ENCODE data around the gene MCUB.
"Not testable (repeated sequence)": the region's sequence is repeated elsewhere in the genome, so short reads cannot be mapped to it uniquely, and the experiment has no call there.

Gene MCUB

GRCh38 chr4:109665783-109666485, 105.9 kb downstream of the MCUB start:
- no peaks in the 10 kb centered on the region for H3K9me3 ChIP-seq (ENCODE audit: control insufficient read depth, insufficient read depth, low read length)
- no peak overlapping the region for H3K9ac ChIP-seq (ENCODE audit: low read depth, low read length)
- no peaks in the 10 kb centered on the region for H3K36me3 ChIP-seq (ENCODE audit: insufficient read depth, low read length)
- peaks cover 6% of the 10 kb centered on the region; the same call in 1 of the 2 replicates for H3K4me1 ChIP-seq (ENCODE audit: insufficient read depth, low read length)

DNA sequence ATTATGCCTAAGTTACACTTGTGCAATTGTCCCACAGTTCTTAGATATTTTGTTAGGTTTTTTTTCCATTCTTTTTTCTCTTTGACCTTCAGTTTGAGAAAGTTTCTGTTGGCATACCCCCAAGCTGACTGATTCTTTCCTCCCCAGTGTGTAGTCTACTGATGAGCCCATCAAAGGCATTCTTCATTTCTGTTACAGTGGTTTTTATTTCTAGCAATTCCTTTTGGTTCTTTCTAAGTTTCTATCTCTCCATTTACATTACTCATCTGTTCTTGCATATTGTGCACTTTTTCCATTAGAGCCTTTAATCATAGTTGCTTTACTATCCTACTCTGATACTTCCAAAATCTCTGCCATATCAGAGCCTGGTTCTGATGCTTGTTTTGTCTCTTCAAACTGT, 111.3 kb downstream of the MCUB start:
- no peak overlapping the region for H3K9ac ChIP-seq (ENCODE audit: low read depth, low read length)

DNA sequence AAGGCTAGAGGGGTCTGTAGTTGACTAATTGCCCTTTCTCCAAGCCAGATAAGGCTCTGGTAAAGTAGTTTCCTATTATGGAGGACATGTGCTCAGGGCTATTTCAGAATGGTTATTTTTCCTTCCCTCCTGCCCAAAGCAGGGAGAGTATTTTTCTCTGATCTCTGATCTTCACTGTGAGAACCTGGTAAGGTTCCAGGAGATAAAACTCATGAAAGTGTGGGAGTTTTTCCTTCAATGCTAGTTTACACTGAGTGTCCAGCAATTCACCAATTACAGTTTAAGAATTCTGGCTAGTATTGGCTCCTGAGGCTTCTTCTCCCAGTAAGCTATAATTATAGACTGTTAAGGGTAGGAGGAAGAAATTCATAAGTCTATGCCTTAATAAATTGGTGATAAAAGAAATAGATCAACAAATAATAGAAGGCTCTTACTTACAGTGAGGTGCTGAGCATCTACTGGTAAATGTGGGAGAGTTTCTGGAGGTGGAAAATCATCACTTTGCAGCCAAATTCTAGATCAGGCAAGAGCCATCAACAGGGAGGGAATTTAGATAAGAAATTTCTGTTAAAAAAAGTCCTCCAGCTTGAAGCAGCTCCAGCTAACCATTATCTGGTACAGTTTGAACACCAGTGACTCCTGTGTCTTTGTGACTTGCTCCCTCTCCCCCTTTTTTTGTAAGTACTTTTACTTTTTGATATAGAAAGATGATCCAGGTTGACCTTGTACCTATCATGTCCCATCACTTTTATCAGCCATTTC, 112.3 kb downstream of the MCUB start:
- Histone ChIP-seq H3K9me3 (ENCODE audit: control insufficient read depth, insufficient read depth, low read length) (no peaks in the 10 kb centered on the region; the same call in 1 of the 2 replicates), H3K4me1 (ENCODE audit: insufficient read depth, low read length) (no peaks in the 10 kb centered on the region), H3K9ac (ENCODE audit: low read depth, low read length) (no peak overlapping the region), H3K36me3 (ENCODE audit: insufficient read depth, low read length) (no peaks in the 10 kb centered on the region)

More for the DNA sequence above, 111.3 kb downstream of the MCUB start:
- H3K9me3 ChIP-seq (ENCODE audit: control insufficient read depth, insufficient read depth, low read length), result no peaks in the 10 kb centered on the region; the same call in 1 of the 2 replicates
- no peaks in the 10 kb centered on the region for H3K36me3 ChIP-seq (ENCODE audit: insufficient read depth, low read length)
- H3K4me1 ChIP-seq (ENCODE audit: insufficient read depth, low read length), result no peaks in the 10 kb centered on the region

- Histone ChIP-seq H3K4me1 (ENCODE audit: insufficient read depth, low read length) (no peaks in the 10 kb centered on the region), H3K9me3 (ENCODE audit: control insufficient read depth, insufficient read depth, low read length) (no peaks in the 10 kb centered on the region; the same call in 1 of the 2 replicates), H3K9ac (ENCODE audit: low read depth, low read length) (no peak overlapping the region), H3K36me3 (ENCODE audit: insufficient read depth, low read length) (no peaks in the 10 kb centered on the region)
Observed at GRCh38 chr4:109673303-109673702, 113.3 kb downstream of the MCUB start.

DNA sequence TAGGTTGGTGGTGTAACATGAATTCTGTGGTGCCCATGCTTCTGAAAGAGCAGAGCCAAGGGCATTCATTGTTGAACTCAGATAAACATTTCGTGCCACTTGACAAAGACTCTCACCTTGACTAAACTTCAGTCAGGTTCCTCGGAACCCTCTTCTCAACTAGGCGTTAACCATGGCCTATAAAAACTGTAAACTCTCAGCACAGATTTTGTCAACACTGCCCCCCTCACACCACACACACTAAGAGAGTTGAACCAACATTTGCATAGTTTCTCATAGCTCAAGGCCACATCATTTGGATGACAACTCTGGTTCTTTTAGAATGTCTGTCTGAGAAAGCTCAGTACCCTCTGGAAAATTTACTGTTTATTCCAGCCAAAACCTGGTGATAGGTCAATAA, 115.1 kb downstream of the MCUB start:
- no peak overlapping the region for H3K9ac ChIP-seq (ENCODE audit: low read depth, low read length)
- no peaks in the 10 kb centered on the region for H3K4me1 ChIP-seq (ENCODE audit: insufficient read depth, low read length)
- no peaks in the 10 kb centered on the region for H3K36me3 ChIP-seq (ENCODE audit: insufficient read depth, low read length)
- peaks cover 3% of the 10 kb centered on the region; the same call in 1 of the 2 replicates for H3K9me3 ChIP-seq (ENCODE audit: control insufficient read depth, insufficient read depth, low read length)

DNA sequence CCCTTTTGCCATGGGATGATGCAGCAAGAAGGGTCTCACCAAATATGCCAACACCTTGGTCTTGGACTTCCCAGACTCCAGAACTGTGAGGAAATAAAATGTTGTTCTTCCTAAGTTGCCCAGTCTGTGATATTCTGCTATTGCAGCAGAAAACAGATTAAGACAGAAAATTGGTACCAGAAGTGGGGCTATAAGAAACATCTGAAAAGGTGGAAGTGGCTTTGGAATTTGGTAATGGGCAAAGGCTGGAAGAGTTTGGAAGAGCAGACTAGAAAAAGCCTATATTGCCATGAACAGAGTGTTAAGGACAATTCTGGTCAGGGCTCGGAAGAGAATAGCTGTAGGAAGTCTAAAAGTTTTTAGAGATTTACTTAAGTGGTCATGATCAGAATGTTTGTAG, 115.8 kb downstream of the MCUB start:
- Histone ChIP-seq H3K9me3 (ENCODE audit: control insufficient read depth, insufficient read depth, low read length) (peaks cover 3% of the 10 kb centered on the region; the same call in 1 of the 2 replicates), H3K36me3 (ENCODE audit: insufficient read depth, low read length) (no peaks in the 10 kb centered on the region), H3K4me1 (ENCODE audit: insufficient read depth, low read length) (no peaks in the 10 kb centered on the region), H3K9ac (ENCODE audit: low read depth, low read length) (no peak overlapping the region)

GRCh38 chr4:109676886-109677285, 116.8 kb downstream of the MCUB start:
- Histone ChIP-seq H3K9me3 (ENCODE audit: control insufficient read depth, insufficient read depth, low read length) (peaks cover 3% of the 10 kb centered on the region; the same call in 1 of the 2 replicates), H3K36me3 (ENCODE audit: insufficient read depth, low read length) (no peaks in the 10 kb centered on the region), H3K4me1 (ENCODE audit: insufficient read depth, low read length) (no peaks in the 10 kb centered on the region), H3K9ac (ENCODE audit: low read depth, low read length) (no peak overlapping the region)

- H3K9ac ChIP-seq (ENCODE audit: low read depth, low read length); H3K36me3 ChIP-seq (ENCODE audit: insufficient read depth, low read length); H3K9me3 ChIP-seq (ENCODE audit: control insufficient read depth, insufficient read depth, low read length): not testable (repeated sequence)
- H3K4me1 ChIP-seq (ENCODE audit: insufficient read depth, low read length), result peaks cover 10% of the 10 kb centered on the region
Observed at GRCh38 chr4:109678472-109678871, 118.4 kb downstream of the MCUB start.

DNA sequence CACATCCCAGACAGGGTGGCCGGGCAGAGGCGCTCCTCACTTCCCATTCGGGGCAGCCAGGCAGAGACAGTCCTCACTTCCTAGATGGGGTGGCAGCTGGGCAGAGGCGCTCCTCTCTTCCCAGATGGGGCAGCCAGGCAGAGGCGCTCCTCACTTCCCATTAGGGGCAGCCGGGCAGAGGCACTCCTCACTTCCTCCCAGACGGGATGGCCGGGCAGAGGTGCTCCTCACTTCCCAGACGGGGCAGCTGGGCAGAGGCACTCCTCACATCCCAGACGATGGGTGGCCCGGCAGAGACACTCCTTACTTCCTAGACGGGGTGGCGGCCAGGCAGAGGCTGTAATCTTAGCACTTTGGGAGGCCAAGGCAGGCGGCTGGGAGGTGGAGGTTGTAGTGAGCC, 118.9 kb downstream of the MCUB start:
- H3K36me3 ChIP-seq (ENCODE audit: insufficient read depth, low read length); H3K9me3 ChIP-seq (ENCODE audit: control insufficient read depth, insufficient read depth, low read length); H3K9ac ChIP-seq (ENCODE audit: low read depth, low read length): not testable (repeated sequence)
- peaks cover 10% of the 10 kb centered on the region for H3K4me1 ChIP-seq (ENCODE audit: insufficient read depth, low read length)

GRCh38 chr4:109682875-109683274, 122.8 kb downstream of the MCUB start:
- Histone ChIP-seq H3K9ac (ENCODE audit: low read depth, low read length) (no peak overlapping the region), H3K9me3 (ENCODE audit: control insufficient read depth, insufficient read depth, low read length) (peaks cover 3% of the 10 kb centered on the region; the same call in 1 of the 2 replicates), H3K36me3 (ENCODE audit: insufficient read depth, low read length) (no peaks in the 10 kb centered on the region), H3K4me1 (ENCODE audit: insufficient read depth, low read length) (peaks cover 10% of the 10 kb centered on the region)

DNA sequence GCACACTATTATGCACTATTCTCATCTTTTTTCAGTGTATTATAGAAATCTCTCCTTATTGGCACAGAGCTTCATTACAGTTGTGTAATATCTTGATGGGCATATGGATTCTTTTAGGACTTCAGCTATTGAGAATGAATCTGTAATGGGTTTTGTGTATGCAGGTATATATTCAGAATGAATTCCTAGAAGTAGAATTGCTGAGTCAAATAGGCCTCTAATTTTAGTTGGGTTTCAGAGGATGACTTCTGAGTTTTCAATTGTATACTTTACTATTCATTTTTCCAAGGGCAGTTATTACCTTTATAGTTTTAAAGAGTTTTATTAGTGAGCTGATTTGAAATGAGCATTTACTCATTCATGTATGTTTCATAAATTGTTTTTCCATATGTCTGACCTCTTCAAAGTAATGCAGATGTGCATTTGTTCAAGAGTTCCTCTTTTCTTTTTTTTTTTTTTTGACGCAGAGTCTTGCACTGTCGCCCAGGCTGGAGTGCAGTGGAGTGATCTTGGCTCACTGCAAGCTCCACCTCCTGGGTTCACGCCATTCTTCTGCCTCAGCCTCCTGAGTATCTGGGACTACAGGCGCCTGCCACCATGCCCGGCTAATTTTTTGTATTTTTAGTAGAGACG, 123.7 kb downstream of the MCUB start:
- peaks cover 10% of the 10 kb centered on the region for H3K4me1 ChIP-seq (ENCODE audit: insufficient read depth, low read length)
- no peaks in the 10 kb centered on the region for H3K36me3 ChIP-seq (ENCODE audit: insufficient read depth, low read length)
- no peak overlapping the region for H3K9ac ChIP-seq (ENCODE audit: low read depth, low read length)
- peaks cover 3% of the 10 kb centered on the region; the same call in 1 of the 2 replicates for H3K9me3 ChIP-seq (ENCODE audit: control insufficient read depth, insufficient read depth, low read length)

GRCh38 chr4:109684727-109685126, 124.7 kb downstream of the MCUB start:
- H3K4me1 ChIP-seq (ENCODE audit: insufficient read depth, low read length), result peaks cover 10% of the 10 kb centered on the region
- H3K36me3 ChIP-seq (ENCODE audit: insufficient read depth, low read length), result no peaks in the 10 kb centered on the region
- H3K9ac ChIP-seq (ENCODE audit: low read depth, low read length), result no peak overlapping the region
- H3K9me3 ChIP-seq (ENCODE audit: control insufficient read depth, insufficient read depth, low read length), result peaks cover 3% of the 10 kb centered on the region; the same call in 1 of the 2 replicates

DNA sequence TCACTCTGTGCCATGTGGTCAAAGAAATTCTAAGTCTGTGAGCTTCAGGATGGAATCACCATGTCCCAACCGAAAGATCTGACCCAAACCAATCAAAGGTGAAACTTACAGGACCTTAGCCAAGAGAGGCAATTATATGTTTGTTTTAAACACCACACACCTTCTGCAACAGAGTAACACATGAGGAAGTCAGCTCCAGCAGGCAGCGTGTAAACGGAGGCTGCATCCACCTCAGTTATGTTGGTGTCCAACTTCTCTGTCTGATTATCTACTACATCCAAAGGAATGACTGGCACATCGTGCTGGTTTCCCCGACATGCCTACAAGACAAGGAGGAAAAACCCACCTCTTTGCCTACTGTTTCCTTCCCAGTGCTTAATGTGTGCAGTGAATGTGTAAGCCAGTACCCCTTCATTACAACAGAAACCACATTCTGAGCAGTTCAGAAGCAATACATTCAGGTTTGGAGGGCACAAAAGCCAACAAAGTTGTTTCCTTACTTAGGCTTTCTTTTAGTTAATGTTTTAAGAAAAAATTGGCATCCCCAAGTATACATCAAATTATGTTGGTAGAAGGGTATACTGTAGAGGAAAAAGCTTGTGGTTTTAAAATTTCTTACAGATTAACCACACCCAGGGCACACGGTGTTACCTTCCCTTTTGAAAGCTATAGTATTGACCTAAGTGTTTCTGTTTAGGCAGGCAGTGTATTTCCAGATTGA, 130.8 kb downstream of the MCUB start:
- H3K9ac ChIP-seq (ENCODE audit: low read depth, low read length), result no peak overlapping the region
- peaks cover 3% of the 10 kb centered on the region; the same call in 1 of the 2 replicates for H3K36me3 ChIP-seq (ENCODE audit: insufficient read depth, low read length)

DNA sequence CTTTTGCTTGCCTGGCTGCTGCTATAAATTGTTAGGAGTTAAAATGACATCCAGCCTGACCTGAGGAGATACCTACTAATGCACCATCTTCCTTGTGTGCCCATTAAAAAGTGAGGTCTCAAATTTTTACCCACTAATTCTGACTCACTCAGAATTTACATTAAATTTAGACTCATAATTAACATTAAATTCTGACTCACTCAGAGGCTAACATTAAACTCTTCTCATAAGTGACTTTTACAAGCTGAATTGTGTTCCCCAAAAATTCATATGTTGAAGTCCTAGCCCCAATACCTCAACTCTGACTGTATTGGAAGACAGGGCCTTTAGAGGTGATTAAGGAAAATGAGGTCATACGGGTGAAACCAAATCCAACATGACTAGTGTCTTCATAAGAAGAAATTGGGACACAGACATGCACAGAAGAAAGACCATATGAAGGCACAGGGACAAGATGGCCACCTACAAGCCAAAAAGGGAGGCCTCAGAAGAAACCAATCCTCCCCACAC, 131.4 kb downstream of the MCUB start:
- H3K36me3 ChIP-seq (ENCODE audit: insufficient read depth, low read length), result peaks cover 3% of the 10 kb centered on the region; the same call in 1 of the 2 replicates
- H3K4me1 ChIP-seq (ENCODE audit: insufficient read depth, low read length), result no peaks in the 10 kb centered on the region
- H3K9ac ChIP-seq (ENCODE audit: low read depth, low read length), result no peak overlapping the region
- H3K9me3 ChIP-seq (ENCODE audit: control insufficient read depth, insufficient read depth, low read length), result no peaks in the 10 kb centered on the region

More for the DNA sequence above, 130.8 kb downstream of the MCUB start:
- no peaks in the 10 kb centered on the region for H3K4me1 ChIP-seq (ENCODE audit: insufficient read depth, low read length)
- no peaks in the 10 kb centered on the region for H3K9me3 ChIP-seq (ENCODE audit: control insufficient read depth, insufficient read depth, low read length)
